K562 (cell line): ENCODE data around the gene TMEM184A. TPM values are rescaled to one million over a fixed set of nuclear protein-coding genes. Genes with fewer than 3 reads are reported as not detected.

Source experiments
- FOXK1 ChIP-seq: sonication (generic); formaldehyde crosslinking; IDR thresholded peaks from 2 replicates; pipeline ENCODE4 v1.8.0; 2022; ENCODE audit warnings: missing genetic modification reagents, mild to moderate bottlenecking, borderline replicate concordance
- MYNN ChIP-seq, 2 experiments: sonication (generic); formaldehyde crosslinking in 1 of 2; IDR thresholded peaks; 2 replicates each; pipeline versions ENCODE4 v1.5.0 to v1.6.1; 2016 to 2020; ENCODE audit warnings: antibody characterized with exemption in 1 of 2, missing genetic modification reagents in 1 of 2
- polyA plus RNA-seq, 8 experiments: library from polyadenylated mRNA; depleted of rRNA in 4 of 8; stranded (reverse) in 5 of 8; unstranded in 3 of 8; fragments of >200 nt; fragmentation: Nextera tagmentation in 2 of 8; fragmentation: Illumina TruSeq in 1 of 8; extraction: Ambion mirVana in 2 of 8; extraction: Trizol in 1 of 8; gene quantifications; 2 replicates each; pipeline versions ENCODE4 v1.2.1 to v1.2.3, GENCODE V29; 2011 to 2014; ENCODE audit warnings: inconsistent platforms in 1 of 8, missing spikeins in 1 of 8
- total RNA-seq, 7 experiments: library from RNA; depleted of rRNA in 6 of 7; stranded (reverse); fragments of >200 nt in 6 of 7; fragmentation: Illumina TruSeq in 2 of 7; extraction: Trizol in 2 of 7; gene quantifications; 2 replicates each; pipeline versions ENCODE4 v1.2.1 to v1.2.3, GENCODE V29; 2011 to 2021; ENCODE audit warnings: low replicate concordance in 1 of 7
- TF ChIP-seq, protein P1 (sequence below): fragments of 250-450 bp; sonication (Bioruptor Pico); IDR thresholded peaks from 2 replicates; pipeline ENCODE4 v1.4.0; 2020
- TF ChIP-seq, protein P2 (sequence below): fragments of 450-650 bp; IDR thresholded peaks from 2 replicates; pipeline ENCODE4 v1.6.1; 2016; ENCODE audit warnings: mild to moderate bottlenecking, moderate library complexity
- TF ChIP-seq, protein P3 (sequence below): fragments of 250-450 bp; sonication (Bioruptor Pico); IDR thresholded peaks from 2 replicates; pipeline ENCODE4 v1.4.0; 2020; ENCODE audit warnings: mild to moderate bottlenecking, moderate library complexity, borderline replicate concordance

The TMEM184A gene
- total and polyA plus RNA-seq, 9 of the 15 experiments (the other 6 are each of a cell fraction or from before 2014, with no cell fraction given), result 0.10 to 0.18 (median 0.11) TPM; not detected in 6

DNA sequence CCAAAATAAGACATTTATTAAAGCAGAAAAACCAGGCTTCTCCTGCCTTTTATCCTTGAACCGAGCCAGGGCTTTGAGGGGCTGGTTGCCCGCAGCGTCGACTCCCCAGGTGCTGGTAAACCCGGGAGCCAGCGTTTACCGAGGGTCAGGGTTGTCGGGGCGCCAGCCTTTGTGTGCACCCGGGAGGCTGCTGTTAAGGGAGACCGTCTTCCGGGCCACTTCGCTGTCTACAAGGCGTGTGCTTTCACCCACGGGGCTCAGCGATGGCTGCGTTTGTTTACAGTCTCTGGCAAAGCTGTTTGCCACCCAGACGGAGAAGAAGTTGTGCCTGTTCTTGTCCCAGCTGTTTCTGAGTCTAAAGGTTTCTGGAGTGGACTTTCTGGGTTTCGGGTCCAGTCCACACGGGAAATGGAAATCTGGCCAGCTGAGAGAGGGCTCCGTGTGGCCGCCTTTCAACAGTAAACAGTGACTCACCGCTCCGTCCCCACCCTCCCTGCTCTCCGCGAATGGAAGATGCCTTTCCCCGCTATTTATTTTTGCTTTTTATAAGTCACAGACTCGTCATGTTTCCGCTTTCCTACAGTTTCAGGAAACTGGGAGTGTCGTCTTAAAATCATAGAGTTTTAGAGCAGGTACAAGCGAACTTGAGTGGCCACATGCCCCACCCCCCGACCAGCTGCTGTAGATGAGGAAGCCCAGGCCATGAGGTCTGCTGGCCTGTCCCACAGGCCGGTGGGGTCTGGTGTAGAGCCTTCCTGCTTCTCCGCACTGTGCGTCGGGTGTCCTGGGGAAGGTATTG, 23.4 kb downstream of the TMEM184A start (continued):
- TF ChIP-seq, protein P1, sequence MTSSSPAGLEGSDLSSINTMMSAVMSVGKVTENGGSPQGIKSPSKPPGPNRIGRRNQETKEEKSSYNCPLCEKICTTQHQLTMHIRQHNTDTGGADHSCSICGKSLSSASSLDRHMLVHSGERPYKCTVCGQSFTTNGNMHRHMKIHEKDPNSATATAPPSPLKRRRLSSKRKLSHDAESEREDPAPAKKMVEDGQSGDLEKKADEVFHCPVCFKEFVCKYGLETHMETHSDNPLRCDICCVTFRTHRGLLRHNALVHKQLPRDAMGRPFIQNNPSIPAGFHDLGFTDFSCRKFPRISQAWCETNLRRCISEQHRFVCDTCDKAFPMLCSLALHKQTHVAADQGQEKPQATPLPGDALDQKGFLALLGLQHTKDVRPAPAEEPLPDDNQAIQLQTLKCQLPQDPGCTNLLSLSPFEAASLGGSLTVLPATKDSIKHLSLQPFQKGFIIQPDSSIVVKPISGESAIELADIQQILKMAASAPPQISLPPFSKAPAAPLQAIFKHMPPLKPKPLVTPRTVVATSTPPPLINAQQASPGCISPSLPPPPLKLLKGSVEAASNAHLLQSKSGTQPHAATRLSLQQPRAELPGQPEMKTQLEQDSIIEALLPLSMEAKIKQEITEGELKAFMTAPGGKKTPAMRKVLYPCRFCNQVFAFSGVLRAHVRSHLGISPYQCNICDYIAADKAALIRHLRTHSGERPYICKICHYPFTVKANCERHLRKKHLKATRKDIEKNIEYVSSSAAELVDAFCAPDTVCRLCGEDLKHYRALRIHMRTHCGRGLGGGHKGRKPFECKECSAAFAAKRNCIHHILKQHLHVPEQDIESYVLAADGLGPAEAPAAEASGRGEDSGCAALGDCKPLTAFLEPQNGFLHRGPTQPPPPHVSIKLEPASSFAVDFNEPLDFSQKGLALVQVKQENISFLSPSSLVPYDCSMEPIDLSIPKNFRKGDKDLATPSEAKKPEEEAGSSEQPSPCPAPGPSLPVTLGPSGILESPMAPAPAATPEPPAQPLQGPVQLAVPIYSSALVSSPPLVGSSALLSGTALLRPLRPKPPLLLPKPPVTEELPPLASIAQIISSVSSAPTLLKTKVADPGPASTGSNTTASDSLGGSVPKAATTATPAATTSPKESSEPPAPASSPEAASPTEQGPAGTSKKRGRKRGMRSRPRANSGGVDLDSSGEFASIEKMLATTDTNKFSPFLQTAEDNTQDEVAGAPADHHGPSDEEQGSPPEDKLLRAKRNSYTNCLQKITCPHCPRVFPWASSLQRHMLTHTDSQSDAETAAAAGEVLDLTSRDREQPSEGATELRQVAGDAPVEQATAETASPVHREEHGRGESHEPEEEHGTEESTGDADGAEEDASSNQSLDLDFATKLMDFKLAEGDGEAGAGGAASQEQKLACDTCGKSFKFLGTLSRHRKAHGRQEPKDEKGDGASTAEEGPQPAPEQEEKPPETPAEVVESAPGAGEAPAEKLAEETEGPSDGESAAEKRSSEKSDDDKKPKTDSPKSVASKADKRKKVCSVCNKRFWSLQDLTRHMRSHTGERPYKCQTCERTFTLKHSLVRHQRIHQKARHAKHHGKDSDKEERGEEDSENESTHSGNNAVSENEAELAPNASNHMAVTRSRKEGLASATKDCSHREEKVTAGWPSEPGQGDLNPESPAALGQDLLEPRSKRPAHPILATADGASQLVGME (CRISPR knock-in tag), result no peak
- TF ChIP-seq MYNN (IDR thresholded peaks at IDR 0.05), result no peak
- TF ChIP-seq MYNN (CRISPR knock-in tag; IDR thresholded peaks at IDR 0.05), result no peak
- TF ChIP-seq, protein P2, sequence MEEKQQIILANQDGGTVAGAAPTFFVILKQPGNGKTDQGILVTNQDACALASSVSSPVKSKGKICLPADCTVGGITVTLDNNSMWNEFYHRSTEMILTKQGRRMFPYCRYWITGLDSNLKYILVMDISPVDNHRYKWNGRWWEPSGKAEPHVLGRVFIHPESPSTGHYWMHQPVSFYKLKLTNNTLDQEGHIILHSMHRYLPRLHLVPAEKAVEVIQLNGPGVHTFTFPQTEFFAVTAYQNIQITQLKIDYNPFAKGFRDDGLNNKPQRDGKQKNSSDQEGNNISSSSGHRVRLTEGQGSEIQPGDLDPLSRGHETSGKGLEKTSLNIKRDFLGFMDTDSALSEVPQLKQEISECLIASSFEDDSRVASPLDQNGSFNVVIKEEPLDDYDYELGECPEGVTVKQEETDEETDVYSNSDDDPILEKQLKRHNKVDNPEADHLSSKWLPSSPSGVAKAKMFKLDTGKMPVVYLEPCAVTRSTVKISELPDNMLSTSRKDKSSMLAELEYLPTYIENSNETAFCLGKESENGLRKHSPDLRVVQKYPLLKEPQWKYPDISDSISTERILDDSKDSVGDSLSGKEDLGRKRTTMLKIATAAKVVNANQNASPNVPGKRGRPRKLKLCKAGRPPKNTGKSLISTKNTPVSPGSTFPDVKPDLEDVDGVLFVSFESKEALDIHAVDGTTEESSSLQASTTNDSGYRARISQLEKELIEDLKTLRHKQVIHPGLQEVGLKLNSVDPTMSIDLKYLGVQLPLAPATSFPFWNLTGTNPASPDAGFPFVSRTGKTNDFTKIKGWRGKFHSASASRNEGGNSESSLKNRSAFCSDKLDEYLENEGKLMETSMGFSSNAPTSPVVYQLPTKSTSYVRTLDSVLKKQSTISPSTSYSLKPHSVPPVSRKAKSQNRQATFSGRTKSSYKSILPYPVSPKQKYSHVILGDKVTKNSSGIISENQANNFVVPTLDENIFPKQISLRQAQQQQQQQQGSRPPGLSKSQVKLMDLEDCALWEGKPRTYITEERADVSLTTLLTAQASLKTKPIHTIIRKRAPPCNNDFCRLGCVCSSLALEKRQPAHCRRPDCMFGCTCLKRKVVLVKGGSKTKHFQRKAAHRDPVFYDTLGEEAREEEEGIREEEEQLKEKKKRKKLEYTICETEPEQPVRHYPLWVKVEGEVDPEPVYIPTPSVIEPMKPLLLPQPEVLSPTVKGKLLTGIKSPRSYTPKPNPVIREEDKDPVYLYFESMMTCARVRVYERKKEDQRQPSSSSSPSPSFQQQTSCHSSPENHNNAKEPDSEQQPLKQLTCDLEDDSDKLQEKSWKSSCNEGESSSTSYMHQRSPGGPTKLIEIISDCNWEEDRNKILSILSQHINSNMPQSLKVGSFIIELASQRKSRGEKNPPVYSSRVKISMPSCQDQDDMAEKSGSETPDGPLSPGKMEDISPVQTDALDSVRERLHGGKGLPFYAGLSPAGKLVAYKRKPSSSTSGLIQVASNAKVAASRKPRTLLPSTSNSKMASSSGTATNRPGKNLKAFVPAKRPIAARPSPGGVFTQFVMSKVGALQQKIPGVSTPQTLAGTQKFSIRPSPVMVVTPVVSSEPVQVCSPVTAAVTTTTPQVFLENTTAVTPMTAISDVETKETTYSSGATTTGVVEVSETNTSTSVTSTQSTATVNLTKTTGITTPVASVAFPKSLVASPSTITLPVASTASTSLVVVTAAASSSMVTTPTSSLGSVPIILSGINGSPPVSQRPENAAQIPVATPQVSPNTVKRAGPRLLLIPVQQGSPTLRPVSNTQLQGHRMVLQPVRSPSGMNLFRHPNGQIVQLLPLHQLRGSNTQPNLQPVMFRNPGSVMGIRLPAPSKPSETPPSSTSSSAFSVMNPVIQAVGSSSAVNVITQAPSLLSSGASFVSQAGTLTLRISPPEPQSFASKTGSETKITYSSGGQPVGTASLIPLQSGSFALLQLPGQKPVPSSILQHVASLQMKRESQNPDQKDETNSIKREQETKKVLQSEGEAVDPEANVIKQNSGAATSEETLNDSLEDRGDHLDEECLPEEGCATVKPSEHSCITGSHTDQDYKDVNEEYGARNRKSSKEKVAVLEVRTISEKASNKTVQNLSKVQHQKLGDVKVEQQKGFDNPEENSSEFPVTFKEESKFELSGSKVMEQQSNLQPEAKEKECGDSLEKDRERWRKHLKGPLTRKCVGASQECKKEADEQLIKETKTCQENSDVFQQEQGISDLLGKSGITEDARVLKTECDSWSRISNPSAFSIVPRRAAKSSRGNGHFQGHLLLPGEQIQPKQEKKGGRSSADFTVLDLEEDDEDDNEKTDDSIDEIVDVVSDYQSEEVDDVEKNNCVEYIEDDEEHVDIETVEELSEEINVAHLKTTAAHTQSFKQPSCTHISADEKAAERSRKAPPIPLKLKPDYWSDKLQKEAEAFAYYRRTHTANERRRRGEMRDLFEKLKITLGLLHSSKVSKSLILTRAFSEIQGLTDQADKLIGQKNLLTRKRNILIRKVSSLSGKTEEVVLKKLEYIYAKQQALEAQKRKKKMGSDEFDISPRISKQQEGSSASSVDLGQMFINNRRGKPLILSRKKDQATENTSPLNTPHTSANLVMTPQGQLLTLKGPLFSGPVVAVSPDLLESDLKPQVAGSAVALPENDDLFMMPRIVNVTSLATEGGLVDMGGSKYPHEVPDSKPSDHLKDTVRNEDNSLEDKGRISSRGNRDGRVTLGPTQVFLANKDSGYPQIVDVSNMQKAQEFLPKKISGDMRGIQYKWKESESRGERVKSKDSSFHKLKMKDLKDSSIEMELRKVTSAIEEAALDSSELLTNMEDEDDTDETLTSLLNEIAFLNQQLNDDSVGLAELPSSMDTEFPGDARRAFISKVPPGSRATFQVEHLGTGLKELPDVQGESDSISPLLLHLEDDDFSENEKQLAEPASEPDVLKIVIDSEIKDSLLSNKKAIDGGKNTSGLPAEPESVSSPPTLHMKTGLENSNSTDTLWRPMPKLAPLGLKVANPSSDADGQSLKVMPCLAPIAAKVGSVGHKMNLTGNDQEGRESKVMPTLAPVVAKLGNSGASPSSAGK, result peak; percentile 22; the same call in 1 of the 2 replicates
- TF ChIP-seq FOXK1 (CRISPR knock-in tag), result peak; percentile 81; the same call in 1 of the 2 replicates
- TF ChIP-seq, protein P3, sequence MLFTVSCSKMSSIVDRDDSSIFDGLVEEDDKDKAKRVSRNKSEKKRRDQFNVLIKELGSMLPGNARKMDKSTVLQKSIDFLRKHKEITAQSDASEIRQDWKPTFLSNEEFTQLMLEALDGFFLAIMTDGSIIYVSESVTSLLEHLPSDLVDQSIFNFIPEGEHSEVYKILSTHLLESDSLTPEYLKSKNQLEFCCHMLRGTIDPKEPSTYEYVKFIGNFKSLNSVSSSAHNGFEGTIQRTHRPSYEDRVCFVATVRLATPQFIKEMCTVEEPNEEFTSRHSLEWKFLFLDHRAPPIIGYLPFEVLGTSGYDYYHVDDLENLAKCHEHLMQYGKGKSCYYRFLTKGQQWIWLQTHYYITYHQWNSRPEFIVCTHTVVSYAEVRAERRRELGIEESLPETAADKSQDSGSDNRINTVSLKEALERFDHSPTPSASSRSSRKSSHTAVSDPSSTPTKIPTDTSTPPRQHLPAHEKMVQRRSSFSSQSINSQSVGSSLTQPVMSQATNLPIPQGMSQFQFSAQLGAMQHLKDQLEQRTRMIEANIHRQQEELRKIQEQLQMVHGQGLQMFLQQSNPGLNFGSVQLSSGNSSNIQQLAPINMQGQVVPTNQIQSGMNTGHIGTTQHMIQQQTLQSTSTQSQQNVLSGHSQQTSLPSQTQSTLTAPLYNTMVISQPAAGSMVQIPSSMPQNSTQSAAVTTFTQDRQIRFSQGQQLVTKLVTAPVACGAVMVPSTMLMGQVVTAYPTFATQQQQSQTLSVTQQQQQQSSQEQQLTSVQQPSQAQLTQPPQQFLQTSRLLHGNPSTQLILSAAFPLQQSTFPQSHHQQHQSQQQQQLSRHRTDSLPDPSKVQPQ (CRISPR knock-in tag), result no peak
